Testis (tissue), 3 donors: ENCODE results near the gene LRP2. TPM values are rescaled to one million over a fixed set of nuclear protein-coding genes. Genes with fewer than 3 reads are reported as not detected.

Experiments
- DNase-seq: peaks from one replicate; pipeline ENCODE4 v3.0.0-alpha.2; 2019
- H3K27ac ChIP-seq, 2 donors: fragments of 200-600 bp; sonication (generic); one replicate each; pipeline ENCODE4 v1.5.1; 2019
- H3K27me3 ChIP-seq: fragments of 200-600 bp; sonication (generic); one replicate; pipeline ENCODE4 v1.5.1; 2019
- H3K36me3 ChIP-seq: fragments of 200-600 bp; sonication (generic); one replicate; pipeline ENCODE4 v1.5.1; 2017; ENCODE audit warnings: low read depth; ENCODE audit errors: missing control alignments
- H3K4me1 ChIP-seq: fragments of 200-600 bp; sonication (generic); one replicate; pipeline ENCODE4 v1.5.1; 2019
- H3K4me3 ChIP-seq, 2 donors: fragments of 200-600 bp; sonication (generic); one replicate each; pipeline ENCODE4 v1.5.1; 2017 to 2019
- H3K9me3 ChIP-seq: fragments of 200-600 bp; sonication (generic); one replicate; pipeline ENCODE4 v1.5.1; 2017
- POLR2A ChIP-seq: fragments of 450-650 bp; IDR thresholded peaks from one replicate; pipeline ENCODE4 v1.6.1; 2017; ENCODE audit warnings: antibody characterized with exemption, mild to moderate bottlenecking, moderate library complexity
- WGBS, 2 donors: methylation state at CpG; one replicate each; pipeline ENCODE4 v1.1.5; 2018; 5-methylcytosine and 5-hydroxymethylcytosine counted together
- intact Hi-C: fragments of 100-400 bp; cut with DNase I; formaldehyde crosslinking; loops from one replicate; pipeline ENCODE4 v1.15.1; 2023; ENCODE audit warnings: low total_unique reads
- polyA plus RNA-seq: library from polyadenylated mRNA; stranded (reverse); fragments of 350-450 nt; fragmentation: Illumina TruSeq; extraction: RNeasy Lipid Tissue Mini Kit (QIAGEN cat#74804); gene quantifications from one replicate; pipeline ENCODE4 v1.2.3, GENCODE V29; 2014; ENCODE audit warnings: low read depth, low replicate concordance; ENCODE audit not compliant: insufficient read depth
- total RNA-seq, 2 donors: library from RNA; depleted of rRNA; stranded (reverse); fragments of >200 nt; gene quantifications; one replicate each; pipeline ENCODE4 v1.2.3, GENCODE V29; 2016
- TF ChIP-seq, protein P1 (sequence below), 3 experiments: fragments of 450-650 bp in 2 of 3; fragments of 200-600 bp in 1 of 3; sonication (generic) in 1 of 3; IDR thresholded peaks; one replicate each; pipeline ENCODE4 v1.5.1; 2016 to 2019; ENCODE audit warnings: antibody characterized with exemption in 3 of 3, mild to moderate bottlenecking in 2 of 3, moderate library complexity in 1 of 3

Gene LRP2
- total and polyA plus RNA-seq, 3 donors from 2014 or later, result 3.0 to 9.3 (median 4.1) TPM

DNA sequence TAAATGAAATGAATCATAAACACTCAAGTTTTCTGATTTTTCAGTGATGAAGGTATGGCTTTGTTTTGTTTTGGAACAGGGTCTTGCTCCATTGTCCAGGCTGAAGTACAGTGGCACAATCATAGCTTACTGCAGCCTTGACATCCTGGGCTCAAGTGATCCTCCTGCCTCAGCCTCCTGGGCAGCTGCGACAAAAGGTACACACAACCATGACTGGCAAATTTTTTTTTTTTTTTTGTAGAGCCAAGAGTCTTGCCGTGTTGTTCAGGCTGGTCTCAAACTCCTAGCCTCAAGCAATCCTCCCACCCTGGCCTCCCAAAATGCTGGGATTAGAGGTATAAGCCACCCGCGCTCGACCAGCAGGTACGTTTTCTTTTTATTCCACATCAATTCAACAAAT, 22.5 kb upstream of the LRP2 start:
- WGBS, 2 donors, result 91 to 98% methylated on average over 6 of the region's 6 CpGs
- H3K4me3 ChIP-seq, result no peak overlapping the region
- no peaks in the 10 kb centered on the region for H3K27me3 ChIP-seq
- H3K27ac ChIP-seq, result no peak overlapping the region
- intact Hi-C loops, result no loop called here
- no peaks in the 10 kb centered on the region for H3K36me3 ChIP-seq
- no peaks in the 10 kb centered on the region for H3K9me3 ChIP-seq
- TF ChIP-seq POLR2A, result no peak
- TF ChIP-seq, protein P1, sequence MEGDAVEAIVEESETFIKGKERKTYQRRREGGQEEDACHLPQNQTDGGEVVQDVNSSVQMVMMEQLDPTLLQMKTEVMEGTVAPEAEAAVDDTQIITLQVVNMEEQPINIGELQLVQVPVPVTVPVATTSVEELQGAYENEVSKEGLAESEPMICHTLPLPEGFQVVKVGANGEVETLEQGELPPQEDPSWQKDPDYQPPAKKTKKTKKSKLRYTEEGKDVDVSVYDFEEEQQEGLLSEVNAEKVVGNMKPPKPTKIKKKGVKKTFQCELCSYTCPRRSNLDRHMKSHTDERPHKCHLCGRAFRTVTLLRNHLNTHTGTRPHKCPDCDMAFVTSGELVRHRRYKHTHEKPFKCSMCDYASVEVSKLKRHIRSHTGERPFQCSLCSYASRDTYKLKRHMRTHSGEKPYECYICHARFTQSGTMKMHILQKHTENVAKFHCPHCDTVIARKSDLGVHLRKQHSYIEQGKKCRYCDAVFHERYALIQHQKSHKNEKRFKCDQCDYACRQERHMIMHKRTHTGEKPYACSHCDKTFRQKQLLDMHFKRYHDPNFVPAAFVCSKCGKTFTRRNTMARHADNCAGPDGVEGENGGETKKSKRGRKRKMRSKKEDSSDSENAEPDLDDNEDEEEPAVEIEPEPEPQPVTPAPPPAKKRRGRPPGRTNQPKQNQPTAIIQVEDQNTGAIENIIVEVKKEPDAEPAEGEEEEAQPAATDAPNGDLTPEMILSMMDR (IDR thresholded peaks at IDR 0.05), result no peak
- no peak for DNase-seq
- no peaks in the 10 kb centered on the region for H3K4me1 ChIP-seq

DNA sequence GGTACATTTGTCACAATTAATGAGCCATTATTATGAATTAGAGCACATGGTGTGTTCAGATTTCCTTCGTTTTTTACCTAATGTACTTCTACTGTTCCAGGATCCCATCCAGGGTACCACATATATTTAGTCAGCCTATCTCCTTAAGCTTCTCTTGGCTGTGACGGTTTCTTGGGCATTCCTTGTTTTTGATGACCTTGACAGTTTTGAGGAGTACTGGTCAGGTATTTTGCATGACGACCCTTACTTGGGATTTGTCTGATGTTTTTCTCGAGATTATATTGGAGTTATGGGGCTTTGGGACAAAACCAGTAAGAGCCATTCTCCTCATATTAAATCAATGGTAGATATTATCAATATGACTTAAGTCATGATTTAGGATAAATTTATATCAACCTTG, 10.2 kb upstream of the LRP2 start:
- Histone ChIP-seq H3K36me3 (no peaks in the 10 kb centered on the region), H3K4me1 (no peaks in the 10 kb centered on the region), H3K27me3 (no peaks in the 10 kb centered on the region), H3K27ac (no peak overlapping the region), H3K4me3 (no peak overlapping the region), H3K9me3 (no peaks in the 10 kb centered on the region)
- no peak for DNase-seq
- WGBS, 2 donors, result 62 to 67% methylated on average over 4 of the region's 4 CpGs
- TF ChIP-seq, protein P1 (IDR thresholded peaks at IDR 0.05), result no peak
- TF ChIP-seq POLR2A, result no peak
- intact Hi-C loops, result no loop called here

DNA sequence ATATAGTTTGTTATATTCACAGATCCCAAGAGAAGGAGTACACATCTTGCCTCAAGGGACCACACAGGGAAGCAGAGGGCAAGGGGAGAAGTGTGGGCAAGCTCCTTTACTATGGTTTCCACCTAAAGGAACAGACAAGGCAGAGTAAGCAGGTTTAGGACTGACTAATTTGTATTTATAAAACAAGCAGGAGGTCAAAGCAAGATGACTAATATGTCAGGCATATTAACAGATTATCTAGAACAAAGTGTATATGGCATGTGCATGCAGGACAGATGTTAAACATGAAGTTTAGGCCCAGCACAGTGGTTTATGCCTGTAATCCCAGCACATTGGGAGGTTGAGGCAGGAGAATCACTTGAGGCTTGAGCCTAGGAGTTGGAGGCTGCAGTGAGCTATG, 3.7 kb upstream of the LRP2 start:
- Histone ChIP-seq H3K27me3 (no peaks in the 10 kb centered on the region), H3K9me3 (no peaks in the 10 kb centered on the region), H3K36me3 (no peaks in the 10 kb centered on the region), H3K4me1 (peaks cover 25% of the 10 kb centered on the region), H3K27ac (no peak overlapping the region), H3K4me3 (no peak overlapping the region)
- no peak for TF ChIP-seq POLR2A
- TF ChIP-seq, protein P1 (IDR thresholded peaks at IDR 0.05), result no peak
- intact Hi-C loops, result no loop called here
- DNase-seq, result no peak

DNA sequence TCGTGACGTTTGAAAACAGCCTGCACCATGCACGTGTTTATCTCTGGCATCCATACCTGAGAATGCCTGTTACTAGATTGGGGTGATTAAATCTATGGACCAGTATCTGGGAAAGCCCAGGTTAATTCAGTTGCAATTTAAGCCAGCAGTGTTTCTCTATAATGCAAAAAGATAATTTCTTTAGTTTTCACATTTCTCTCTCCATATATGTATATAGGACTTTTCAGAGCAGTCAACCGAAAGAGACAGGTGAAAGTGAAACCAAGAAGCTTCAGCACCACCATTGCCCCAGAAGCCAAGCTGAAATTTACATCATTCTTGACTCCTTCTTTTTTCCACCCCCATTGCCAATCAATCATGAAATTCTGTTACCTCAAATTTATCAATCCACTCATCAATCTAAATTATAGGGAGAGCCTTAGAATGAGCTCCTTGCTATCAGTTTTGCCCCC, 2.7 kb upstream of the LRP2 start:
- Histone ChIP-seq H3K4me1 (peaks cover 25% of the 10 kb centered on the region), H3K9me3 (no peaks in the 10 kb centered on the region), H3K27me3 (no peaks in the 10 kb centered on the region), H3K36me3 (no peaks in the 10 kb centered on the region), H3K27ac (no peak overlapping the region), H3K4me3 (peak overlapping the region in 1 of 2 donors; percentile 55)
- intact Hi-C loops, result no loop called here
- WGBS, 2 donors, result 13 to 18% methylated on average over 4 of the region's 4 CpGs
- no peak for TF ChIP-seq POLR2A
- TF ChIP-seq, protein P1 (IDR thresholded peaks at IDR 0.05), result no peak
- DNase-seq, result no peak

DNA sequence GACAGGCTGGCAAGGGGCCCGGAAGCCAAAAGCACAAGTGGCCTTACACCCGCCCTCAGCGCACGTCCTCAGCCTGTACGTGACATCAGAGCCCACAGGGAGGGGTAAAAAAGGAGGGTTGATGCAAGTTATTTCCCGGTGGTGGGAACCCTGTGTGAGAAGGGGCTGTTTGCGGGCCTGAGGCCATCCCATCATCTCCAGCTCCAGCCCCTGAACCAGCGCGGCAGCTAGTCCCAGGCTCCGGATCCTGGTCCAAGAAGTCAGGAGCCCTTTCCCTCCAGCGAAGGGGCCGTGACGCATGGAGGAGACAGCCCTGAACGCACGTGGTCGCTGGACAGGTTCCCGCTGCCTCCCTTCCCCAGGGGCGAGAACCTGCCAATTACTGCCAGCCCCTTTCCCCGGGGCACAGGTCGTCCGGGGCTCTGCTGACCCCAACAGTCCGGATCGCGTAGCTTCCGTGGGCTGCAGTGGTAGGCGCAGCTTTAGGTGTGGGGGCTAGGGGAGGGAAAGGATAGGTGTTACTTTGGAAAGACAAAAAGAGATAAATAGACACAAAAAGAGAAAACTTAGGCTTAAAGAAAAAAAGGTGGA, 1.3 kb upstream of the LRP2 start:
- no peak for TF ChIP-seq POLR2A
- TF ChIP-seq, protein P1 (IDR thresholded peaks at IDR 0.05), result no peak
- WGBS, 2 donors, result 0 to 1% methylated on average over 8 to 26 of the region's 26 CpGs
- H3K27ac ChIP-seq, result no peak overlapping the region
- H3K4me1 ChIP-seq, result peaks cover 25% of the 10 kb centered on the region
- H3K4me3 ChIP-seq, result peak overlapping the region in 1 of 2 donors; percentile 55
- DNase-seq, result peak; percentile 34
- H3K36me3 ChIP-seq, result no peaks in the 10 kb centered on the region
- no peaks in the 10 kb centered on the region for H3K9me3 ChIP-seq
- no peaks in the 10 kb centered on the region for H3K27me3 ChIP-seq
- intact Hi-C loops, result no loop called here
